Stimulated activated CD4-positive, alpha-beta T cell treated with anti-CD3 and anti-CD28 coated beads, Interleukin-12 subunit alpha, Interleukin-12 subunit beta, amount 100 ng/mL, for 4 hours (primary cell): Measurements from ENCODE around the gene SUPT3H.
"Not testable (repeated sequence)": the region's sequence is repeated elsewhere in the genome, so short reads cannot be mapped to it uniquely, and the experiment has no call there.

Experiments
- DNase-seq: peaks from one replicate; pipeline ENCODE4 v3.0.0-alpha.2; 2020

Gene SUPT3H

GRCh38 chr6:45104429-45104828 is 273.3 kb downstream of the SUPT3H start:
- no peak for DNase-seq

GRCh38 chr6:45098256-45098655 is 279.5 kb downstream of the SUPT3H start:
- DNase-seq, result no peak

- no peak for DNase-seq
Observed at GRCh38 chr6:45094831-45095230, 282.9 kb downstream of the SUPT3H start.

- DNase-seq, result no peak
Observed at GRCh38 chr6:45092135-45092534, 285.6 kb downstream of the SUPT3H start.

- no peak for DNase-seq
Observed at GRCh38 chr6:45086360-45087084, 291.2 kb downstream of the SUPT3H start.

GRCh38 chr6:45084257-45084656 is 293.5 kb downstream of the SUPT3H start:
- DNase-seq, result no peak

- no peak for DNase-seq
Observed at GRCh38 chr6:45082091-45082490, 295.6 kb downstream of the SUPT3H start.

GRCh38 chr6:45081634-45082033 is 296.1 kb downstream of the SUPT3H start:
- DNase-seq, result no peak

- no peak for DNase-seq
Observed at GRCh38 chr6:45078432-45078831, 299.3 kb downstream of the SUPT3H start.

- no peak for DNase-seq
Observed at GRCh38 chr6:45076217-45076930, 301.4 kb downstream of the SUPT3H start.

- DNase-seq, result no peak
Observed at GRCh38 chr6:45075246-45075645, 302.5 kb downstream of the SUPT3H start.

- no peak for DNase-seq
Observed at GRCh38 chr6:45074439-45074838, 303.3 kb downstream of the SUPT3H start.

GRCh38 chr6:45073771-45074170 is 304.0 kb downstream of the SUPT3H start:
- no peak for DNase-seq

GRCh38 chr6:45072673-45073072 is 305.1 kb downstream of the SUPT3H start:
- no peak for DNase-seq

DNA sequence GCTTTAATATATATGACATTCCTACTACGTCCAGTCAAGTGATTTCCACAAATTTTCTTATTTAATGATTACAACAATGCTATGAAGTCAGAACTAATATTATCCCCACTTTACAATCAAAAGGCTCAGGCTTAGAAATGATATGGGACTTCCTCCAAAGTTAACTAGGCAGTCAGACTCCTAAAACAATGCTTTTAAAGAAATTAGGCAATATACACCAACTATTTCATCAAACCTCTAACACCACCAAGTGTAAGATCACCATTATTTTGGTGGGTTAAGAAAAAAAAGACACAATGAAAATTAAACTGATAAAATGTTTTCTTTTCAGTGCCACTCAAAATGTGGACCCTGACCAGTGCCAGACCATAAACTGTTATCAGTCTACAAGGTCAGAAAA is 305.7 kb downstream of the SUPT3H start:
- no peak for DNase-seq

DNA sequence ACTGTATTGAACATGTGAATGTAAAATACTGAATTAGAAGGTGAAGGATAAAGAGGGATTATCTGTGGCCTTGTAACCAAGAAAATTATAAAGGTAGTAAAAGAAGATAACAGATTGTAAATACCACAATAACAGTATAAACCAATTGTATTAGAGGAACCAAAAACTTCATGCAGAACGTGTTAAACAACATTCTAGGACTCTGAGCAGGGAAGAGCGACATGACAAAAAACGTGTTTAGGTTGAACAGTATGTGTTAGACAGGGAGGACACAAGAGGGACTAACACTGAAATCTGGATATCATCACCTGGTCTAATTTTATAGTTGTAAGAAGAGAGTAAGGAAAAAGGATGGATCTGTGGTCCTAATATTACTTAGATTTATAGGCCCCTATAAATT is 308.6 kb downstream of the SUPT3H start:
- no peak for DNase-seq

DNA sequence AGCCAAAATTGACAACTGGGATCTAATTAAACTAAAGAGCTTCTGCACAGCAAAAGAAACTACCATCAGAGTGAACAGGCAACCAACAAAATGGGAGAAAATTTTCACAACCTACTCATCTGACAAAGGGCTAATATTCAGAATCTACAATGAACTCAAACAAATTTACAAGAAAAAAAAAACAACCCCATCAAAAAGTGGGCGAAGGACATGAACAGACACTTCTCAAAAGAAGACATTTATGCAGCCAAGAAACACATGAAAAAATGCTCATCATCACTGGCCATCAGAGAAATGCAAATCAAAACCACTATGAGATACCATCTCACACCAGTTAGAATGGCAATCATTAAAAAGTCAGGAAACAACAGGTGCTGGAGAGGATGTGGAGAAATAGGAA is 310.3 kb downstream of the SUPT3H start:
- DNase-seq, result not testable (repeated sequence)

GRCh38 chr6:45062659-45063058 is 315.1 kb downstream of the SUPT3H start:
- DNase-seq, result not testable (repeated sequence)

DNA sequence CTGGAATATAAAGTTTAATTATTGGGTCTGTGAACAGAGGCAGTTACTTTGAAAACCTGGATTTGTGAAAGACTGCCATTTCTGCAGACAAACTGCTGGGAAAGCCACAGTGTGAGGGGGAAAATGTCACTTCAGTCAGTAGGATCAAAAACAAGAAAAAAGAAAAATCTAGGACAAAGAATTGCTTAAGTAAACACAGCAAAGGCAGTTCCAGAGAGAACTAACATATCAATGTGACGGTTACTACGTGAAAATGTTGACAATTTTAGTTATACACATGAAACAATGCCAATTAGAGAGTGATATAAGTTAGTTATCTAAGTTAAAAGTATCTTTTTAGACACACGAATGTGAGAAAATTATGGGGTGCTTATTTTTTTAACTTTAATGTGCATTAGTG is 320.0 kb downstream of the SUPT3H start:
- no peak for DNase-seq

DNA sequence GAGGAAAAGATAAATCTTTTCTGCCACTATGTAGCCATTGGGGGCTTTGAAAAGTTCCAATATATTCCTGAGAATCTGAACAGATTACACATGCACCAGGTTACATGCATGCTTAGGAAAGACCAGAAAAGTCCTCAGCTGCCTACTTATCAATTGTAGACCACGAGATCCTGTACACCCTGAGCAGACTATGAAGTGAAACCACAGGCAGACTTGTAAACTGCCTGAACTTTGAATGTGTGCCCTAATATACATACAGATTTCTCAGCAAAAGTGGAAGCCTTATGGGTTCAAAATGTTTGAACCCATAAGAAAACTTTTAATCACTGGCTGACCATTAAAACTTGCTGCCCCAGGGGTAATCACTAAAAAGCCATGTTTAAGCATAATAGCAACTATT is 323.1 kb downstream of the SUPT3H start:
- DNase-seq, result no peak

DNA sequence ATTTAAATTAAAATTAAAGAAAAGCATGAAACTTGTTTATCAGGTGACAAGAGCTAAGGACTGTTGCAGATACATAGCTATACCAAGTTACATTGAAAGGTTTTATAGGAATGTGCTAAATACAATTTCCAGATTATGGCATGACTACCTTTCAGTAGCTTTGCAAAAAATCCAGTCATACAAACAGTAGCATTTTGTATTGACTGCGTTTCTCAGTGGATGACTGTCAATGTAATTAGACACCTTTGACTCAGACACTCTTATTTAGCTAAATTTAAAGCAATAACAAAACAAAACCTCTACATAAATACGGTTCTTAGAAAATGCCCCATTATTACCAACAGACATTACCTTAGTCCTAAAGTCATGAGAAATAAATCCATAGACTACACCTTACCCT is 325.4 kb downstream of the SUPT3H start:
- DNase-seq, result no peak

- DNase-seq, result no peak
Observed at GRCh38 chr6:45049188-45049843, 328.4 kb downstream of the SUPT3H start.

DNA sequence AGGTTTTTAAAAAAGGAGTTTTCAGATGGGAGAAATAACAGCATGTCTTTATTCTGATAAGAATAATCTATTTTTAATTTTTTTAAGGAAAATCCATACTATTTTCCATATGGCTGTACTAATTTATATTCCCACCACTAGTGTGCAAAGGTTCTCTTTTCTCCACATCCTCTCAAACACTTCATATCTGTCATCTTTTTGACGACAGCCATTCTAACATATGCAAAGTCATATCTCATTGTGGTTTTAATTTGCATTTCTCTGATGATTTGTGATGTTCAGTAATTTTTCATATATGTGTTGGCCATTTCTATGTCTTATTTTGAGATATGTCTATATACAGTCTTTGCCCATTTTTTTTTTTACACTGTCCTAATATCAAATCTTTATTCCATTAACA is 330.2 kb downstream of the SUPT3H start:
- DNase-seq, result no peak

DNA sequence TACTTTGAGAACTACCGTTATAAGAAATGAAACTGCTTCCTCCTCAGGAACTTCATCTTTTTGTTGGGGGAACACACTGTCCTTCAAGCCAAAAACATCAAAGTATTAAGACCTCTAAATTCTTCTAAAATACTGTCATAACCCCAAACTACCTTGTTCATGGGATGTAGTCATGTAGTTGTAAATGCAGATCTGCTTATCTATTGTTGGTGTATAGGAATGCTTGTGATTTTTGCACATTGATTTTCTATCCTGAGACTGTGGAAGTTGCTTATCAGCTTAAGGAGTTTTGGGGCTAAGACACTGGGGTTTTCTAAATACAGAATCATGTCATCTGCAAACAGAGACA is 332.5 kb downstream of the SUPT3H start:
- no peak for DNase-seq
